AG09319 (cell line): ENCODE data around the gene MMP27.
"Not testable (repeated sequence)": the region's sequence is repeated elsewhere in the genome, so short reads cannot be mapped to it uniquely, and the experiment has no call there.

Experiments used
- DNase-seq: peaks from one replicate; pipeline ENCODE4 v3.0.0-alpha.2; 2010; ENCODE audit warnings: low read depth; ENCODE audit errors: extremely low read depth
- CTCF ChIP-seq: IDR thresholded peaks from 2 replicates; pipeline ENCODE4 v1.5.1; 2011; ENCODE audit warnings: low read depth, mild to moderate bottlenecking, inconsistent platforms, low read length, moderate library complexity

MMP27 gene

GRCh38 chr11:102705626-102706025 is at the start of gene MMP27:
Gene MMP27 (minus strand): TSS chr11:102705769. CDS start chr11:102705714, 55 bp downstream.
- no peak for DNase-seq
- no peak for TF ChIP-seq CTCF

- TF ChIP-seq CTCF, result no peak
- no peak for DNase-seq
Measured at GRCh38 chr11:102753267-102753666, 47.7 kb upstream of the MMP27 start.

- no peak for DNase-seq
Measured at GRCh38 chr11:102751673-102752072, 46.1 kb upstream of the MMP27 start.

GRCh38 chr11:102749101-102749722 is 43.6 kb upstream of the MMP27 start:
- DNase-seq, result no peak
- TF ChIP-seq CTCF, result no peak

More at GRCh38 chr11:102751673-102752072, 46.1 kb upstream of the MMP27 start:
- TF ChIP-seq CTCF, result no peak

GRCh38 chr11:102746746-102747578 is 41.4 kb upstream of the MMP27 start:
- not testable (repeated sequence) for DNase-seq

GRCh38 chr11:102734650-102735049 is 29.1 kb upstream of the MMP27 start:
- DNase-seq, result no peak
- TF ChIP-seq CTCF, result no peak

GRCh38 chr11:102733232-102733875 is 27.8 kb upstream of the MMP27 start:
- no peak for DNase-seq
- TF ChIP-seq CTCF, result peak; percentile 69

- DNase-seq, result not testable (repeated sequence)
Measured at GRCh38 chr11:102730944-102731343, 25.4 kb upstream of the MMP27 start.
